Activated T-cell treated with anti-CD3 and anti-CD28 coated beads for 48 hours (primary cell): ENCODE measurements around the gene ZCCHC14.

Experiments
- DNase-seq: peaks from one replicate; pipeline ENCODE4 v3.0.0-alpha.2; 2020; ENCODE audit warnings: low read depth

Gene ZCCHC14

DNA sequence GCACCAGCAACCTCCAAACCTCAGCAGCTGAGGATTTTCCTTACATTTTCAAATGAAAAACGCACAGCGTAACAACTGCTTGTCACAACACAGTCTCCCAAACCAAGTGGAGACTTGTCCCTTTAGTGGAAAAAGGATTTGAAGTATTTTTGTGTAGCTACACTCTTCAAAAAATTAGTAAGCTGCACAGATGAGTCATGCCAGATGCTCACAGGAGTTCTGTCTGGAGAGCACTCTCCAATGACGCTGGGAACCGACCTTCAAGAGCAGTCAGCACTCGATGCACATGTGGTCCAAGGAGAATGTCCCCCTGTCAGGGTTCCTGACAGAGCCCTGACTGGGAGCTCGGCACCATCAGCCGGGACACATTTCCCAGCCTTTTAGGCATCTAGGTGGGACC lies 60.9 kb downstream of the ZCCHC14 start:
- no peak for DNase-seq

DNA sequence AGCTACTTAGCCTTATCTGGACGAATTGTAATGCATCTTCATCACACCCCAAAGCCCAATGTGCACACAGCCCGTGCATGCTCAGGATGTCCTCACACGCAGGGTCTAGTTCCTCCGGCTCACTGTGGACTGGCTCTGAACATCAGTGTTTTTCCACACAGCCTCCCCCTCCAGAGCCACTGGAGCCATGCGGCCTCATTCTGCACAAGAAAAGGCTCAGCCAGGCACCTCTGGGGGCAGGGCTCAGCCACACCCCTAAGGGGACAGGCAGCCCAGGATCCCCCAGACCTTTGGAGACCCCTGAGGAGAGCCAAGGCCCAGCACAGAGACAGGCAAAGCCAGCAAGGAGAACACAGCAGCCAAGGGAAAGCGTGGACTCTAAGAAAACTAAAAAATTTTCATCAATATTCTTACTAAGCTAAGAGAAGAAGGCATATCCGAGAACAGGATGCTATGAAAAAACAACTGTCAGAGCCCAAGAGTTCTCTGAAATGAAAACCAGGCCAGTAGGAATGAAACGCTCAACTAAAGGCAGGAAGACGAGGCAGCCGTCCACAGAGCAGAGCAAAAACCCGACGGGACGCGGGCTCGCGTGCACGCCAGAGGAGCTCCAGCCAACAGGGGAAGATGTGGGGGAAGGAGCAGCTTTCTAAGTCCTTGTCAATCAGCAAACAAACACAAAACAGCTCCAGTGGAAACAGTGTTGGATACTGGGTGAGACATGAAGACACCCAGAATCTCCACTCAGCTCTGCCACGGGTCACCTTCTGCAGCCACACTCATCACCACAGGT lies 66.2 kb downstream of the ZCCHC14 start:
- no peak for DNase-seq

DNA sequence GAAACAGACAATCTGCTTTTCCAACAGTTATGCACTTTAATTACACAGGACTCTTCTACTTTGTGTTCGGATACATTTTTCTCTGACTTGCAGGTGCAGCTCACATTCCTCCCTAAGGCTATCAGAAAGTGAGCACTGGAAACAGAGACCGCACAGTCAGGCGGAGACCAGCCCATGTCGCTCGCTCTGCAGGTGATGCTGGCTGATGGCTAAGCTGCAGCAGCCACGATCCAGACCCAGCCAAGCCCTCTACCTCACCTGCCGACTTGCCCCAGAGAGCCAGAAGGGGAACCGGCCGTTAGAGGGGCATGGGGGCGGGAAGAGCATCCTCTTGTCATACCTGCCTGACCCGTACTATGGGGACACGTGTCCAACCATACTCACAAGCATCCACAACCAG lies 66.9 kb downstream of the ZCCHC14 start:
- DNase-seq: no peak

DNA sequence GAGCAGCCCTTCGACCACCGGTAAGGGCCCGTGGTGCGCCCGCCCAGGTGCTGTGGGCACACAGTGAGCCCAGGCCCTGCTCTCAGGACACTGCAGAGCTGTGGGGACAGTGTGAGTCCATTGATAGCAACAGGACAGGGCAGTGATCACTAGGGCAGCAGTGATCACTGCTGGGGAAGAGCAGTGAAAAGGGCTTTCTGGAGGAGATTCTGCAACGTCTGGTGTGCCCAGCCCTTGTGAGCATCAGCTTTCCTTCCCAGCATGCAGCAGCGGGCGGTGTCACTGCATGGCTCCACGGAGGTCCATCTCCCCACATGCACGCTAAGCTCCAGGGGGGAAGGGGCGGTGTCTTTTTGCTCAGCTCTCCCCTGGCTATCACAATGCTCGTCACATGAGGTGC lies 68.6 kb downstream of the ZCCHC14 start:
- DNase-seq: no peak

DNA sequence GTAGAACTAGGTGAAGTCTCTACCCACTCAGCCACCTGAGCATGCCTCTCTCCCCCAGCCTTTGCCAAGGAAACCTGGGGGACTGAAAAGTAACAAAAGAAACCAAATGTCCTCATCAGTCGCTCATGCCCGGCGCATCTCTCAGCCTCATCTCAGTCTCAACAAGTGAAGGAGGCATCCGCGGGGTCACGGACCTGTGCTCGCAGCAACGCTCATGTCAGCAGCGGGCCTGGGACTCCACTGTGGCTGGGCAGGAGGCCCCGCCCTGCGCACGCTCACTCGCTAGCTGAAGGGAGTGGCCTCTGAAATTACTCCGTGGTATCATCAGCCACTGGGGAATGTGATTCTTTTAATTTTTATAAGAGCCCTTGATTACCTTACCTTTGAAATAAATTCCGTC lies 69.4 kb downstream of the ZCCHC14 start:
- no peak for DNase-seq

DNA sequence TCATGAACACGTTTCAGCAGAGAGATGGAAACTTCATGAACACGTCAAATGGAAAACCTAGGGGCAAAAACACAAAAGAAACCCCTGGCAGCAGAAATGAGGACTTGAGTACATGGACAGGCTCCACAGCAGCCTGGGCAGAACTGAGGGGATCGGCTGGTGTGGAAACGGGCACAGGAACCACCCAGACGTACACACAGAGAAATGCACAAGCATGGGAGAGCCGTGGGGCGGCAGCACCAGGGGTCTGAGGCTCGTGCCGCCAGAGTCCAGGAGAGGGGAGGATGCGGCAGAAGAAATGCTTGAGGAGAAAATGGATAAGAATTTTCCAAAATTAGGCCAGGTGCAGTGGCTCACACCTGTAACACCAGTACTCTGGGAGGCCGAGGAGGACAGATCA lies 70.7 kb downstream of the ZCCHC14 start:
- DNase-seq: no peak

DNA sequence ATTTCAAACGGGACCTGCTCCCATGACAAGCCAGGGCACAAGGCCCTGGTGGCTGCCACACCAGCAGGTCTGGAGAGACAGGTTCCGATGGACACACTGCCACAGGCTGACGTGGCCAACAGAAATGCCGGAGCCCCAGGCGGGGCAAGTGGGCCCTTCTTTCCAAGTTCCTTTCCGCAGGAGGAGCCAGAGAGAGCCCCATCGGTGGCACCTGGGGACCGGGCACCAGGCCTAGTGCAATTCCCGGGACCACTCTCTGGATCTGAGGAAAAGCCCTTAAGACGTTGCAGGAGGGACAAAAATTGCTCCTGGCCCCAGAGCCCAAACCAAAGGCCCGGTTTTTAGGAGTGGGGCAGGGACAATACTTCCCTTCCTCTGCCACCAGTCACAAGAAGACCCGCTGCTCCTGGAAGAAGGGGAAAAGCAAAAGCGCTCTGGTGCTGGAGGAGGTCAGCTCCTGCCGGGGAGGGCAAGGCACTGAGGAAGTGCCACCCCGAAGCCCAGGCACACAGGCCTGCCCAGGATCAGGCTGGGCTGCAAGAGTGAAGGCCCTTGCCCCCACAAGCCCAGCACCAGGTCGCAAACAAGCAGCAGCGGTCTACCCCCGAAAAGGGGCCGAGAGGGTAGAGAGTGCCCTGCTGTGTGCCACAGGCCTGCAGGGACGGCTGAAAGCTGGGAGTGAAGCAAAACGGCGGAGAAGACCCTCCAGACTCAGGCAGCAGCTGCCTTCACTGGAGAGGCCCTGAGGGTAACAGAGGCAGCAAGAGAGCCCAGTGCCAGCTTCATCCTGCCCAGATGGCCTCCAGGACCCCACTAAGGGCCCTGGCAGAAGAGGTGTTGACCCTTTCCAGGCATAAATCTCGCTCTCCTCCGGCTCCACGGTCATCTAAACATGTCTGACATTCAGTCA lies 71.6 kb downstream of the ZCCHC14 start:
- no peak for DNase-seq

DNA sequence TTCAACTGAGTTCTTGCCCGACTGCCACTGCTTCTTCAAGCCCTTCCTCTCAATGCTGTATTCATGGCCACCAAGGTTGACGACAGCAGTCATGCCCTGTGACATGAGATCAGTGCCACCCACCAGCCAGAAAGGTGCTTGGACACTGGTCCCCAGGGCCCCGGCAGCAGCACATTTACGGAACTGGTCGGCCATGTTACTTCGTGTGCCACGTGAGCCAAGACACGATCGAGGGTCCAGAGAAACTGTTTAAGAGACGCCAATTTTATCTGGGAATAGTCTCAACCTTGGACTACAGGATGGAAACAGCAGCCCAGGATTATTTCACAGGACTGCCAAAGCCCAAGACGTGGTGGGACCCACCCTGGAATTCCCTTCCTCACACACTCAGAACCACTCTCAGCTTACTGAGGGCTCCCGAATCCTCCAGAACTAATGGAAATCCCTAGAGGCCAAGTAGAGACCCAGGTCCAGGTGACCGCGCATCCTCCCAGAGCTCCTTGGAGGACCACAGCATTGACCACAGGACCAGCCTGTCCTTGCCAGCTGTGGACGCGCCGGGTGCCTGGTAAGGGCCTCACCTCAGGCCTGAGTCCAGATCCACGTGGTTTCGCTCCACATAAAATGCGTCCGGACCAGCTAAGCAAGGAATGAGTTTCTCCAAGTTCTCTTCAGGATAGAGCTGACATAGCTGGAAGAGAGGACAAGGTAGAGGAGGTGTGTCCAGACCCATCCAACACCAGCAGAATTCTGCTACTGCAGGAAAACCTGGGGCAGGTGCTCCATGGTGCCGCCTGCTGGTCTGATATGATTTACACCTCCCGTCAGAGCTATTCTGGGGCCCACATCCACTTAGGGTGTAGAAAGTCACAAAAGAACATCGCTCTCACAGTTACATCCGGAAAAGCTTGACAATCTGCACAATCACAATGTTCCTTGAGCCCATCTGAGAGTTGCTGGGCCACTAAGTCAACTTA lies 72.5 kb downstream of the ZCCHC14 start:
- DNase-seq: no peak

DNA sequence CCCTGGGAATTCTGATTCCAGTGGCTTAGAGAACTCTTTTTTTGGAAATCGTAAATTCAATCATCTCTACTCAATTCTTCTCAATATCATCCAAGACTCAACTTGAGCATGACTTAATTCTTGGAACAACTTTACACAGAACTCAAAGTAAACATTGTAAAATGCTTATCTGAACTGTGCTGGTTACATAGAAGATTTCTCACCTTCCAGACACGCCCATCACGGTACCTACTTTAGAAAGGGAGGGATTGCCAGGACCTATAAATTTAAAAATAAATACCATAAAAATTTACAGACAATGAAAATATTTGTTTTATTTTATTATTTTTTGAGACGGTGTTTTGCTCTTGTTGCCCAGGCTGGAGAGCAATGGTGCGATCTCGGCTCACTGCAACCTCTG lies 74.2 kb downstream of the ZCCHC14 start:
- no peak for DNase-seq

DNA sequence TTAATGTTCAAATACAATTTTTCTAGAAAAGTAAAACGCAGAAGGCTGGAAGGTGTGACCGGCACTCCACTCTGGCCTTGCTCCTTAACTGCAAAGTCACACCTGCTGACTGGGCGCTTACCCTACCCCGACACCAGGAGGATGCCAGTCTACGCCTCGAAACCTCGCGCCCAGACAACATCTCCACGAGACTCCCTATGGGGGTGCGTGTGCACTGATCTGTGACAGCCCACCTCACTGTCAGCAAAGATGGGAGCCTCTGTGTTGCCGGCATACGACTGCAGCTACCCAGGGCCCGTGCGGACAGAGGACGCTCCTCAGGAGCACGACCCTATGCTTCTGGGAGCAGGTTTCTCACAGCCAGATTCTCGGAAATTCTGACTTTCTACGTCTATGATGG lies 74.6 kb downstream of the ZCCHC14 start:
- no peak for DNase-seq

DNA sequence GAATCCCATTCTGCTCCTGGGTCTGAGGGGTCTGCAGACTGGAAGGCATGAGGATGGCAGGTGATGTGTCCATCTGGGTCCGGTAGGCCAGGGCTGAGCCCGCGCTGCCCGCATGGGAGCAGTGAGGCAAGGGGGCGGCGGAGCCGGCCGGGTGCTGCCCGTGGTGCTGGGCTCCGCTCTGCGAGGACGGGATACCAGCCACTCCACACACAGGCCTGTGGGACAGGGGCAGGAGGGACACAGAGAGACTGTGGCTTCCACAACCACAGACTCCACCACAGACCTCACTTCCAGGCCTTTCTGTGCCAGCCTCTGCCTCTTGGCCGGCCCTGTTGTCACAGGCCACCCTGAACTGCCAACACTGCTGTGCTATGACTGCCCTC lies 75.3 kb downstream of the ZCCHC14 start:
- DNase-seq: no peak

DNA sequence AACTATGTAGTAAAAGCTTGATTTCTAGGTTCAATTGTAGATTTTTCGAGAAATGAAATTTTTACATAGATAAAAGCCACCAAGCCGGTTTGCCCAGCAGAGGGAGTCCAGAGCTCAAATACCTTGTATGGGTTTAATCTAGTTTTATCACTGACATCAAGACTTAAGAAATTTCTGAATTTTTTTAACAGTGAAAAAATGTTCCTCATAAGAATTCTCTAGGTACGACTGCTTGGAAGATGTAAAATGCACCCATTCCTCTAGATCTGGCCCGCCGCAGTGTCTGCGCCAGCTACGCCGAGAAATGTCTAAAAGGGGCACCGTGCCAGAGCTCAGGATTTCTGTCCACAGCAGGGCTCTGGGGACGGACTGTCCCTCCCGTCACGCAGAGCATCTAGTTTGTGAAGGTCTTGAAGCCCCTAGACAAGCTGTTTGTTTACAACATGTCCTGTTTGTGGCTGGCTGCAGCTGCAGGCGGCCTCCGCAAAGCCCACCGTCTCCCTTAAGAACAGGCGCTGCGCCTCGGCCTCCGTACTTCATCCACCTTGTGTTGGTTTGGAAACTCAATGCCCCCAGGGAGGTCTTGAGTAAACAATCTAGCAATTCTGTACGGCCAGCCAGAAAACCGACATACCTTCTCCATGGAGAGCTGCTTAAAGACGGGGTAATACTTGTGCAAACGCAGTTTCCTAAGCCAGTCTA lies 75.8 kb downstream of the ZCCHC14 start:
- no peak for DNase-seq

DNA sequence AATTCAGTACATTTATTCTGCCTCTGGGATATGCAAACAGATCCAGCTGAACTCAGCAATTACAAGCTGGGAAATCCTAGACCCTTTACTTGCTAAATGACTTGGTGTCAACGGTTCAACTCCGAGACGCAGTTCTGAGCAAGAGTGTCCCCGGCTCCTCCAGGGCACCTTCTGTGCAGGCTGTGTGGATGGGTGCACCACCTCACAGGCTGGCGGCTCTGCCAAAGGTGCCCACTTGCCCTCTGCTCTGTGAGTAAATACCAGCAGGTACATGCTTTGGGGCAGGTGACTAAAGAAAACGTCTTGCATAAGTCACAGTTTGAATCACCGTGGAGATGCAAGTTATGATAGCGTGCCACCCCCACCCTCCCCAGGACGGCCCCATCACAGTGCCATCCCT lies 77.4 kb downstream of the ZCCHC14 start:
- no peak for DNase-seq

DNA sequence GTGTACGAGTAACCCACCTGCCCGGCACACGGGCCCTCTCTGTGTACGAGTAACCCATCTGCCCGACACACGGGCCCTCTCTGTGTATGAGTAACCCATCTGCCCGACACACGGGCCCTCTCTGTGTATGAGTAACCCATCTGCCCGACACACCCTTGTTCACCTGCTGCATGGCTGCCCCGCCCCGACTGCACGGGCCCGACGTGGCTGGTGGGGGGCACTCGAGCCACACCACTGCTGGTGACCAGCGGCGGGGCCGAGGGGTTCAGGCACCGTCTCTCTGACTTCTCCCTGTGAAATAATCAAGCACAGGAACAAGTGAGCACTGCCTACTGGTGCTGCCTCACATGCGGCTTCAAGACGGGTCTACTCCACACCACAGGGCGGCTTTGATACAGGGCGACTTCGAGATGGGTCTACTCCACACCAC lies 78.6 kb downstream of the ZCCHC14 start:
- DNase-seq: no peak

DNA sequence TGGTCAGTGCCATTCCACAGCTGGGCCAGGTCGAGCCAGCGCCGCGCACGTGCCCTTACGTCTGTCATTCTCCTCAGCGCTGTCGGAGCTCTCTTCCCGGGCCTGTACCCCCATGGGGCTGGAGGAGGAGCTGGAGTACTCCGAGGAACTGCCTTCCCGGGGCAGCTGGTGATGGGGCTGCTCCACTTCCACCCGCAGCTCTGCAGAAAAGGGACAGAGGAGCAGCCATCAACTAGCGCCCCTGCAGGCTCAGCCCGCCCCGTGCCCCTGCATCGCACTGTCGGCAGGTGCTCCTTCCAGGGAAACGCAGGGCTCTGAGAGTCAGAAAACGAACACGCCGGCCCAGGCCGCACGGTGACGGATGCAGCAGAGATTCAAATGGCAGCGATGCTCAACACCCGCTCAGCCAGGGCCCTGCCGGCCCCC lies 79.8 kb downstream of the ZCCHC14 start:
- DNase-seq: no peak

DNA sequence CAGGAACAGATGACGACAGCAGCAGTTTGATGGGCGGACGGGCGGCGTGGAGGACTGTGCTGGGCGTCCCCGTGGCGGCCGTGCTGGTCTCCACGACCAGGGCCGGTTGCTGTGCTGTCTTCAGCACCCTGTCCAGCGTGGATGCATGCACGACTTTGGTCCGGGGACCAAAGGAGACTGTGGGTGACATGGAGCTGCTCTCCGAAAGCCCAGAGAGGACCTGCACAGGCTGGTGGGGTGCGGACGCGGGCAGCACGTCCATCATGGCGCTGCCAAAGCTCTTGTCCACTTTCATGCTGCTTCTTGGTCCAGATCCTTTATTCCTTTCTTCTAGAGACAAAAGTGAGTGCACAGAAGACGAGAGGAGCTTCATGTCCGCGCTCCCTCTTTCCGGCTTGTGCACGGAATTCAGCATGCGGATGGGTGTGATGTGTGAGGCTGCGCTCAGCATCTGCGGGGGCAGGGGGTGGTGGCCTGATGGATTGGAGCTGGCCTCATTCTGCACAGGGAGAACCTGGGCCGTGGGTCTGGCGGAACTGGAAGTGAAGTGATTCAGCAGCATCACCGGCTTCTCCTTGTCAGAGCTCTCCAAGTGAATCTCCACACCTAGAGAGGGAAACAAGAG lies 80.3 kb downstream of the ZCCHC14 start:
- no peak for DNase-seq

DNA sequence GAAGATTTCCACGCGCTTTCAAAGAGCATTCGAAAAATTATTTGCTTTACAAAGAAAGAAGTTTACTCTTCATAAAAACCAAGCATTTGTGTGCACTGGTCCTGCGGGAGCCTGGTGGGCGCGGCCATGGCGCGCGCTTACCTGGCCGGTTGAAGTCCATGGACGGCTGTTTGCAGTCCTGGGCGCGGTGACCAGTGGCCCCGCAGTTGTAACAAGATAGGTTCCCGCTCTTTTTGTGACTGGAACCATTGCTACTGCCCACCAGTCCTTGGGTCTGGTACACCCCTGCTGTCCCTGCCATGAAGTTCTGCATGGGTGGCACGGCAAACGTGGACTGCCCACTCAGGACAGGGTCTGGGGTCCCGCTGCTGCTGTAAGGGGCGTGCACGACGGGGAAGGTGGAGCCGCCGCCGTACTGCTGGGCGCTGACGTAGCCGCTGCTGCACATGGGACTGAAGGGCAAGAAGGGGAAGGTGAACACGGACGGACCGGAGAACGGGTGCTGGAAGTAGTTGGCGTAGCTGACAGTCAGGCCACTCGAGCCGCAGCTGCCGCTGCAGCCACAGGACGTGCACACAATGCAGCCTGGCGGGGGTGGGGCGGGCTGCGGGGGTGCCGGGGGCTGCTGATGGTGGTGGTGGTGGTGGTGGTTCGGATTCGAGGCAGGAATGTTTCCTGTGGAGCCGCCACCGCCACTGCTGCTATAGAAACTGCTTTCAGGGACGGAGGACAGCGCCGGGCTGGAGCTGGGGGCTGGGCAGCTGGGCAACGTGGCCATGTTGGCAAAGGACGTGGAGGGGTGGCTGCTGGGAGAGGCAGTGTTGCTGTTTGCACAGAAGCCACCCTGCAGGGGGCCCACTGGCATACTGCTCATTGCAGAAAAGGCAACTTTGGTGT lies 81.2 kb downstream of the ZCCHC14 start:
- no peak for DNase-seq

DNA sequence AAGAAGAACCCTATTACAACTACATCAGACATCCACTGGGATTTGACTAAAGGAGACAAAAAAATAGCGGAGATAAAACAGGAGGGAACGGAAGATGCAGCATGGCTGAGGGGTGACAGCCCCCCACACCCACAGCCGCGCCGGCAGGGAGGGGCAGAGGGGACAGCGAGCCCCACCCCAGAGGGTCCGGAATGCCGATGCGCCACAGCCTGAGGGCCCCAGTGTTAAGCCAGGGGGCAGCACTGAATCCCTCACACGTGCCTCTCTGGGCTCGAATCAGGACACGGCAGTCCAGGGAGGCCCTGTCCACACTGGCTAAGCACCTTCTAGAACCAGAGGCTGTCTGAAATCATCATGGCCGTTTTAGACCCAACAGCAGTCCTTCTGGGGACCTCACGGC lies 81.9 kb downstream of the ZCCHC14 start:
- no peak for DNase-seq

DNA sequence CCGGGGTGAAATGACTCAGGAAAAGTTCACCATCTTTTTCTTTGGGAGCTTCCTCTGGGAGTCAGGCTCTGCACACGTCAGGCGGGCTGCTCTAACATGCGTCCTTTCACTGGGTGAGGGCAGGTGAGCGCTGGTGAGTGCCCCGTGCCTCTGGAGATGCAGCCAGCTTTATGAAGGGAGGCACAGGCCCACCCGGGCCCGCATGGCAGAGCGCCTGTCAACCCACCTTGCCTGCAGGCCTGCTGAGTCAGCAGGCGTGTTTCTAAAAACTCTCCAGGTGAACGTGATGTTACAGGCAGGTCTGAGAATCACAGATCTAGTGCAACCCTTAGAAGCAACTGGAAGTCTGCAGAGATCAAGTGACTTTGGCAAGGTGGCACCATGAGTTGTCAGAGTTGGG lies 82.3 kb downstream of the ZCCHC14 start:
- DNase-seq: no peak

DNA sequence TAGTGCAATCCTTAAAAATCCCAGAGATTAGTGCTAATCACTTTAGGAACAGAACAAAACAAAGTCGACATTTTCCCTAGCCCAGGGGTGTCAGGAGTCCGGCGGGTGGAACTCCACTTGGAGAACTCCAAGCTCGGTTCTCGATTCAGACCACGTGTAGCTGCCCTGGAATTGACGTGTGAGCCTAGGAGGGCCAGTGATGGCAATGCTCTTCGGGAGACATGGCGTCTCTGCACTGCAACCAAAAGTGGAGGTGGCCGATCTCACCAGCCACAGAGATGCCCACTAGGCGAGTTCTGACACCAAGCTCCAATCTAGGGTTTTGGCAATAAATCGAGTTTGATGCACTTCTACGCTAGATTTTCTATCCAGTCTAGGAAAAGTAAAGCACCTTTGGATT lies 83.0 kb downstream of the ZCCHC14 start:
- no peak for DNase-seq
